ENCODE results near the gene VWCE.
"Not testable (repeated sequence)": the region's sequence is repeated elsewhere in the genome, so short reads cannot be mapped to it uniquely, and the experiment has no call there.

DNA sequence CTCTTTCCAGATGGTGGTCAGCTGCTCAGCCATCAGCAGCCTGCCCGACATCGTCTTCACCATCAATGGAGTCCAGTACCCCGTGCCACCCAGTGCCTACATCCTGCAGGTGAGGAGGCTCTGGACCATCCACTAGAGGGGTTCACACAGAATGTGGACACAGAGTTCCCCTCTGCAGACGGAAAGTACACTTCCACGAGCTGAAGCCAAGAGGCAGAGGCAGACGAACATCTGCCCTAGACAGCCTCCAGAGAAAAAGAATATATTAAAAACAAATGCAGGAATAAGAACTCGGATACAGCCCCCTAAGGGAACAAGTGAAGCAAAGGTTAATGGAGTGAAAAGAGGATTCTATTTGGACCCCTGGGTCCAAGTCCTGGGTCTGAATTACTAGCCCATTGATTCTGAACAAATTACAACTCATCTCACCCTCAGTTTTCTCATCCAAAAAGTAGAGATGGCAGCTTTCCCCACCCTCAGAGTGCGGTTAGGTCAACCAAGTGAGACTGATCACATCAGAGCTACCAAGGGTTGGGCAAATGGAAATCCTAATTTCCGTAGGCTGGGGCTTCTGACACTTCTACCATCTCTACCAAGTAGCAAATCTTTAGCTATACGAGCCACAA lies 83.7 kb downstream of the VWCE start:
- TF ChIP-seq, protein P1, sequence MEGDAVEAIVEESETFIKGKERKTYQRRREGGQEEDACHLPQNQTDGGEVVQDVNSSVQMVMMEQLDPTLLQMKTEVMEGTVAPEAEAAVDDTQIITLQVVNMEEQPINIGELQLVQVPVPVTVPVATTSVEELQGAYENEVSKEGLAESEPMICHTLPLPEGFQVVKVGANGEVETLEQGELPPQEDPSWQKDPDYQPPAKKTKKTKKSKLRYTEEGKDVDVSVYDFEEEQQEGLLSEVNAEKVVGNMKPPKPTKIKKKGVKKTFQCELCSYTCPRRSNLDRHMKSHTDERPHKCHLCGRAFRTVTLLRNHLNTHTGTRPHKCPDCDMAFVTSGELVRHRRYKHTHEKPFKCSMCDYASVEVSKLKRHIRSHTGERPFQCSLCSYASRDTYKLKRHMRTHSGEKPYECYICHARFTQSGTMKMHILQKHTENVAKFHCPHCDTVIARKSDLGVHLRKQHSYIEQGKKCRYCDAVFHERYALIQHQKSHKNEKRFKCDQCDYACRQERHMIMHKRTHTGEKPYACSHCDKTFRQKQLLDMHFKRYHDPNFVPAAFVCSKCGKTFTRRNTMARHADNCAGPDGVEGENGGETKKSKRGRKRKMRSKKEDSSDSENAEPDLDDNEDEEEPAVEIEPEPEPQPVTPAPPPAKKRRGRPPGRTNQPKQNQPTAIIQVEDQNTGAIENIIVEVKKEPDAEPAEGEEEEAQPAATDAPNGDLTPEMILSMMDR (IDR thresholded peaks at IDR 0.05), result not testable (repeated sequence)
- TF ChIP-seq POLR2A (IDR thresholded peaks at IDR 0.05), result not testable (repeated sequence)
